ENCODE data around the gene IFNGR1. TPM values are rescaled to one million over a fixed set of nuclear protein-coding genes. Genes with fewer than 3 reads are reported as not detected.
"Not testable (repeated sequence)": the region's sequence is repeated elsewhere in the genome, so short reads cannot be mapped to it uniquely, and the experiment has no call there.

Gene IFNGR1
- total RNA-seq, 1 experiment from 2014 or later, result 51.9 TPM

GRCh38 chr6:137217801-137218472, 1.2 kb downstream of the IFNGR1 start:
- in situ Hi-C loops (cut with HindIII; ENCODE audit: low pct_unique_long_range_greater_than_20kb, low sequenced_read_pairs), result no loop called here
- no peak for DNase-seq (ENCODE audit: low read depth)

GRCh38 chr6:137216875-137217553, 2.2 kb downstream of the IFNGR1 start:
- in situ Hi-C loops (cut with HindIII; ENCODE audit: low pct_unique_long_range_greater_than_20kb, low sequenced_read_pairs), result no loop called here
- DNase-seq (ENCODE audit: low read depth), result no peak

GRCh38 chr6:137216106-137216505, 3.1 kb downstream of the IFNGR1 start:
- in situ Hi-C loops (cut with HindIII; ENCODE audit: low pct_unique_long_range_greater_than_20kb, low sequenced_read_pairs), result no loop called here
- no peak for DNase-seq (ENCODE audit: low read depth)

GRCh38 chr6:137215630-137216029, 3.6 kb downstream of the IFNGR1 start:
- DNase-seq (ENCODE audit: low read depth); in situ Hi-C loops (cut with HindIII; ENCODE audit: low pct_unique_long_range_greater_than_20kb, low sequenced_read_pairs): not testable (repeated sequence)

- in situ Hi-C loops (cut with HindIII; ENCODE audit: low pct_unique_long_range_greater_than_20kb, low sequenced_read_pairs), result no loop called here
- DNase-seq (ENCODE audit: low read depth), result no peak
Measured at GRCh38 chr6:137214931-137215330, 4.3 kb downstream of the IFNGR1 start.

- in situ Hi-C loops (cut with HindIII; ENCODE audit: low pct_unique_long_range_greater_than_20kb, low sequenced_read_pairs), result no loop called here
Measured at GRCh38 chr6:137213813-137214212, 5.4 kb downstream of the IFNGR1 start.

GRCh38 chr6:137213331-137213740, 5.8 kb downstream of the IFNGR1 start:
- in situ Hi-C loops (cut with HindIII; ENCODE audit: low pct_unique_long_range_greater_than_20kb, low sequenced_read_pairs), result no loop called here
- no peak for DNase-seq (ENCODE audit: low read depth)

More at GRCh38 chr6:137213813-137214212, 5.4 kb downstream of the IFNGR1 start:
- no peak for DNase-seq (ENCODE audit: low read depth)

GRCh38 chr6:137211910-137212309, 7.3 kb downstream of the IFNGR1 start:
- no peak for DNase-seq (ENCODE audit: low read depth)
- in situ Hi-C loops (cut with HindIII; ENCODE audit: low pct_unique_long_range_greater_than_20kb, low sequenced_read_pairs), result no loop called here

GRCh38 chr6:137210903-137211302, 8.3 kb downstream of the IFNGR1 start:
- in situ Hi-C loops (cut with HindIII; ENCODE audit: low pct_unique_long_range_greater_than_20kb, low sequenced_read_pairs), result no loop called here
- DNase-seq (ENCODE audit: low read depth), result no peak

GRCh38 chr6:137208279-137208678, 10.9 kb downstream of the IFNGR1 start:
- no peak for DNase-seq (ENCODE audit: low read depth)
- in situ Hi-C loops (cut with HindIII; ENCODE audit: low pct_unique_long_range_greater_than_20kb, low sequenced_read_pairs), result no loop called here

- in situ Hi-C loops (cut with HindIII; ENCODE audit: low pct_unique_long_range_greater_than_20kb, low sequenced_read_pairs); DNase-seq (ENCODE audit: low read depth): not testable (repeated sequence)
Measured at GRCh38 chr6:137207457-137207856, 11.7 kb downstream of the IFNGR1 start.

GRCh38 chr6:137206577-137206976, 12.6 kb downstream of the IFNGR1 start:
- no peak for DNase-seq (ENCODE audit: low read depth)
- in situ Hi-C loops (cut with HindIII; ENCODE audit: low pct_unique_long_range_greater_than_20kb, low sequenced_read_pairs), result no loop called here

GRCh38 chr6:137203256-137203655, 15.9 kb downstream of the IFNGR1 start:
- in situ Hi-C loops (cut with HindIII; ENCODE audit: low pct_unique_long_range_greater_than_20kb, low sequenced_read_pairs), result no loop called here
- no peak for DNase-seq (ENCODE audit: low read depth)

GRCh38 chr6:137202078-137202477, 17.1 kb downstream of the IFNGR1 start:
- in situ Hi-C loops (cut with HindIII; ENCODE audit: low pct_unique_long_range_greater_than_20kb, low sequenced_read_pairs), result no loop called here
- no peak for DNase-seq (ENCODE audit: low read depth)

GRCh38 chr6:137201006-137201405, 18.2 kb downstream of the IFNGR1 start:
- in situ Hi-C loops (cut with HindIII; ENCODE audit: low pct_unique_long_range_greater_than_20kb, low sequenced_read_pairs), result no loop called here
- DNase-seq (ENCODE audit: low read depth), result no peak

- DNase-seq (ENCODE audit: low read depth), result no peak
- in situ Hi-C loops (cut with HindIII; ENCODE audit: low pct_unique_long_range_greater_than_20kb, low sequenced_read_pairs), result no loop called here
Measured at GRCh38 chr6:137200288-137200687, 18.9 kb downstream of the IFNGR1 start.

- in situ Hi-C loops (cut with HindIII; ENCODE audit: low pct_unique_long_range_greater_than_20kb, low sequenced_read_pairs), result no loop called here
- no peak for DNase-seq (ENCODE audit: low read depth)
Measured at GRCh38 chr6:137197684-137198645, 21.2 kb downstream of the IFNGR1 start.

- in situ Hi-C loops (cut with HindIII; ENCODE audit: low pct_unique_long_range_greater_than_20kb, low sequenced_read_pairs), result no loop called here
- DNase-seq (ENCODE audit: low read depth), result no peak
Measured at GRCh38 chr6:137193256-137194070, 25.7 kb downstream of the IFNGR1 start.
